GM10248 (cell line): ENCODE results near the gene PUM2.

ENCODE experiments used
- CTCF ChIA-PET: fragments of 300-600 bp; sonication (Branson Sonifier 250); formaldehyde crosslinking; extraction: SDS; loops from one replicate; lab custom pipeline; 2021; ENCODE audit warnings: antibody characterized with exemption; lab: Yijun Ruan, JAX
- POLR2A ChIA-PET: fragments of 350-650 bp; sonication (Branson Sonifier 250); formaldehyde crosslinking; extraction: SDS; loops from one replicate; lab custom pipeline; 2020; ENCODE audit warnings: antibody characterized with exemption; lab: Yijun Ruan, JAX
- DNase-seq: peaks from one replicate; pipeline ENCODE4 v3.0.0; 2012; ENCODE audit errors: extremely low spot score
- CTCF ChIP-seq: IDR thresholded peaks from 2 replicates; pipeline ENCODE4 v1.5.1; 2012; ENCODE audit warnings: mild to moderate bottlenecking, low read depth; ENCODE audit errors: extremely low read depth, missing control alignments, control extremely low read depth

The PUM2 gene

GRCh38 chr2:20303966-20304365 lies 46.7 kb downstream of the PUM2 start:
- DNase-seq: no peak
- ChIA-PET POLR2A (no interaction called here), CTCF (interaction anchor here (0.9 to 2.4 kb wide), 3 partner anchors 13 to 339 kb away, joined by 3 to 10 read pairs (median 8); no protein-coding TSS in a partner anchor)
- TF ChIP-seq CTCF: no peak

GRCh38 chr2:20302019-20302418 lies 48.6 kb downstream of the PUM2 start:
- TF ChIP-seq CTCF: no peak
- ChIA-PET CTCF (no interaction called here), POLR2A (no interaction called here)
- DNase-seq: no peak

GRCh38 chr2:20300656-20301055 lies 50.0 kb downstream of the PUM2 start:
- ChIA-PET CTCF (interaction anchor here (0.7 to 0.8 kb wide), 2 partner anchors 17 to 58 kb away, joined by 3 read pairs; no protein-coding TSS in a partner anchor), POLR2A (no interaction called here)
- TF ChIP-seq CTCF: no peak
- no peak for DNase-seq

GRCh38 chr2:20299113-20299512 lies 51.5 kb downstream of the PUM2 start:
- ChIA-PET POLR2A (no interaction called here), CTCF (interaction anchor here (2.0 to 6.9 kb wide), 4 partner anchors 11 to 27 kb away, joined by 7 to 34 read pairs (median 8); no protein-coding TSS in a partner anchor)
- TF ChIP-seq CTCF: no peak
- DNase-seq: no peak

GRCh38 chr2:20294231-20294630 lies 56.4 kb downstream of the PUM2 start:
- TF ChIP-seq CTCF: no peak
- CTCF ChIA-PET: interaction anchor here (1.0 to 6.9 kb wide), 3 partner anchors 11 to 32 kb away, joined by 3 to 34 read pairs (median 8); no protein-coding TSS in a partner anchor
- no peak for DNase-seq
- POLR2A ChIA-PET: no interaction called here

- DNase-seq: no peak
- ChIA-PET POLR2A (no interaction called here), CTCF (interaction anchor here (2.9 to 6.9 kb wide), 3 partner anchors 10 to 34 kb away, joined by 8 to 34 read pairs (median 12); no protein-coding TSS in a partner anchor)
- TF ChIP-seq CTCF: no peak
Observed at GRCh38 chr2:20292984-20293383, 57.7 kb downstream of the PUM2 start.
